NCI-H2107 treated with DMSO at 0.1 percent for 48 hours (cell line): ENCODE measurements around the gene STEAP4.

Experiments used
- DNase-seq: peaks from one replicate; lab custom pipeline; 2025; ENCODE audit not compliant: unreplicated experiment; lab: John Stamatoyannopoulos, UW

STEAP4 gene

GRCh38 chr7:88306590-88307048 is at the start of gene STEAP4:
TSS of gene STEAP4 (minus strand) at chr7:88306894. CDS start at chr7:88284269, 22,625 bp downstream.
- DNase-seq: no peak

DNA sequence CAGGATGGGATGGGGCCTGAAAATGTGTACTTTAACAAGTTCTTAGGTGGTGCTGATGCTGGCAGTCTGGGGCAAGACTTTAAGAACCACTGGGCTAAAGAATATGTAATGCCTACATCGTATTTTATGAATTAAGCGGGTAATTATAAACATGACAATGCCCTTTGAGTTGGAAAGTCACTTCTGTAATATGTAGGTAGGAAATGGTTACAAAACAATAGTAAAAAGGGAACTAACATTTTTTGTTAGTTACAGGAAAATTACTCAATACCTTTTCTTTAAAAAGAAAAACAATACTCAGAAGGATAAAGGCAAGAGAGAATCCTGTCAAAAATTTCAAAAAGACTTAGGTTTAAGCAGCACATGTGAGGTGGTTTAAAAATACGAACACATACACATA is 48.3 kb upstream of the STEAP4 start:
- DNase-seq: no peak

DNA sequence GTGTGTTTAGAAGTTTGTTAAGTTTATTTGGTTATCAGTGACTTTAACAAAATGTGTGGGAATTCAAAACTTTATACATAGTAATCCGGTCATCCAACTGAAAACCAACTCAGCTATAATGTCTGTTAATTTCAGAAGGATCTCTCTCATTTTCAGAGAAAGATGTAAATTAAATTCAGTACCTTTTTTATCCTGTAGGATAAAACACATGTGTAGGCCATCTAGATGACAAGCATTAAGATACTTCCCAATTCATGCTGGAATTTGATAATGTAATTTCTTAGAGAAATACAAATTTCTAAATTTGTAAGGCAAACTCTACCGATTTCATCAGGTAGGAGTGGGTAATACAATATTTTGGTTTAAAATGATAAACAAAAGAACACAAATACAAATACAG is 43.4 kb upstream of the STEAP4 start:
- no peak for DNase-seq

- DNase-seq: no peak
Measured at GRCh38 chr7:88347517-88347916, 40.8 kb upstream of the STEAP4 start.

- DNase-seq: no peak
Measured at GRCh38 chr7:88347090-88347489, 40.4 kb upstream of the STEAP4 start.

DNA sequence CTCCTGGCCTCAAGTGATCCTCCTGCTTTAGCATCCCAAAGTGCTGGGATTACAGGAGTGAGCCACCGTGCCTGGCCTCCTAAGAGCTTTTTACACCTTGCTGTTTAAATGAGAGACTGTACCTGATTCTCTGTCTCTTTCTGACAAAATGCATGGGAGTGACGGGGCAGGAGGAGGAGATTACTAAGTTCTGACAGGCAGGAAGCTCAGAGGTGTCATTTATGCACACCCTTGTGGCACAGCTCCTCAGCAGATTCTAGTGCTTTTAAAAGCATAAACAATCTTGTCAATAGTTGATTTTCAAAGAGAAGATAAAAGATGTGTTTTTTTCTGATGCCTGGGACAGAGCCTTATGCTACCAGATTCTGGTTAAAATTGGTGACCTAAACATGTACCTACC is 39.7 kb upstream of the STEAP4 start:
- DNase-seq: no peak

GRCh38 chr7:88344956-88345832 is 38.5 kb upstream of the STEAP4 start:
- DNase-seq: peak; percentile 13

- DNase-seq: no peak
Measured at GRCh38 chr7:88344271-88344670, 37.6 kb upstream of the STEAP4 start.

GRCh38 chr7:88339195-88339922 is 32.7 kb upstream of the STEAP4 start:
- DNase-seq: no peak

GRCh38 chr7:88338503-88338902 is 31.8 kb upstream of the STEAP4 start:
- DNase-seq: no peak

DNA sequence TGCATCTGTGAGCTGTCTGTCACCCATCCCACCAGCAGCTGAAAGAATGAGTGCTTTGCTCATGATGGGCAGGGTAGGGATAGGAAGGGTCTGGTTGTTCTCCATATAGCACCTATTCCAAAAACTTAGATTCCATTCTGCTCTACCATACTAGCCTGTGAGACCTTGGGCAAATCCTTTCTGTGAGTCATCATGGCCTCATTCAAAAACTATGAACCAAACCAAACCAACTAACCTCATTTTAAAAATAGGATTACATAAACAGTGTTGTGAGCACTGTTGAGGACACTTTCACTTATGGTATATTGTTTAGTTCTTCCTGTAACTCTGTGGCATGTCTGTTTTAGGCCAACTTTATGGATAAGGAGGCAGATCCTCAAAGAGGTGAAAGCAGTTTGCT is 30.9 kb upstream of the STEAP4 start:
- no peak for DNase-seq

DNA sequence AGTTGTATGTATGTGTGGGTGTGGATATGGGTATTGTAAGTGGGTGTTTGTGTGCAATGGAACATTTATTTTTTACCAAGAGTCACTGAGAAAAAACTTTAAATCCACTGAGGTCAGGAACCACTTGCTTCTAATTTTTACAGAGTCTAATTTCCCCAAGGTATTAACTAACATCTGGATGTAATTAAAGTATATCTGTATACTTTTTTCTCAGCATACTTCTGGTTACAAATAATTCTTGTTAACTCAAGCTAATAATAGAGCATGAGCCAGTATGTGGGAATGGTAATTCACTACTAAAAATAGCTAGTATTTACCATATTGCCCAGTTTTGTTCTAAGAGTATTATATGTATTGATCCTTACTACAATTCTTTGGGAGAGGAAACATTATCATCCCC is 24.6 kb upstream of the STEAP4 start:
- no peak for DNase-seq

GRCh38 chr7:88329532-88330463 is 23.1 kb upstream of the STEAP4 start:
- no peak for DNase-seq

- DNase-seq: no peak
Measured at GRCh38 chr7:88328787-88329186, 22.1 kb upstream of the STEAP4 start.

- no peak for DNase-seq
Measured at GRCh38 chr7:88324699-88325098, 18.0 kb upstream of the STEAP4 start.

DNA sequence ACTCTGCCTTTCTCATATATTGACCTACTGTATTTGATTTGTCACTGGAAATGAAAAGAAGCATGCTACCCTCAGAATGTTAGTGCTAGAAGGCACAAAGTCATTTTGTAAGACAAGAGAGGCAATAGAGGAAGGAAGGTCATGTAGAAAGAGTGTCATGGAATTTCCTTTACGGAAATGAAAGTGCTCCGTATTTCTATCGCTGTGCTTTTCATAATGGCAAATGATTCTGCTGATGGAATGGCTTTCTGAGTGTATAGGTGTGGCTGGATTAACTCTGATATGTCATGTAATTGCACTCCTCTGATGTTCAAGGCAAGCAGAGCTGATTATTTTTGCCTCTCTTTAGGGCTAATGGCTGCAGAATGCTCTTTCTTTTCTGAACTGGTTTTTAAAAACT is 15.5 kb upstream of the STEAP4 start:
- no peak for DNase-seq

GRCh38 chr7:88321694-88322093 is 15.0 kb upstream of the STEAP4 start:
- DNase-seq: no peak

- DNase-seq: no peak
Measured at GRCh38 chr7:88318196-88318595, 11.5 kb upstream of the STEAP4 start.

GRCh38 chr7:88317422-88317821 is 10.7 kb upstream of the STEAP4 start:
- DNase-seq: no peak

DNA sequence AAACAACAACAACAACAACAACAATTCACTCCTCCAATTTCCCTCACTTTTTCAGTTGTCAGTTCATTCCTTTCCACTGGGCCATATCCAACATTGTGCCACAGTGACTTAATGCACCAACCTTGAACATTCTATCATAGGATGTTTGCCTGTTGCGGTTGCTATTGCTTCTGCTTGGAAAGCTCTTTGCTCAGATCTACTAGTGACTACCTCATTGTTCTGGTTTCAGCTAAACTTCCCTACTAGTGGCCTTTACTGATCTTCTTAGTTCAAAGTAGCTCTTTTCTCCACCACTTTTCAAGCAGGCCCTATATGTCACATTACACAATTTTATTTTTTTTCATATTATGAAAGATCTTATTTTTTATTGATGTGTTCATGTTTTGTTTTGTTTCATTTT is 9.8 kb upstream of the STEAP4 start:
- DNase-seq: no peak

DNA sequence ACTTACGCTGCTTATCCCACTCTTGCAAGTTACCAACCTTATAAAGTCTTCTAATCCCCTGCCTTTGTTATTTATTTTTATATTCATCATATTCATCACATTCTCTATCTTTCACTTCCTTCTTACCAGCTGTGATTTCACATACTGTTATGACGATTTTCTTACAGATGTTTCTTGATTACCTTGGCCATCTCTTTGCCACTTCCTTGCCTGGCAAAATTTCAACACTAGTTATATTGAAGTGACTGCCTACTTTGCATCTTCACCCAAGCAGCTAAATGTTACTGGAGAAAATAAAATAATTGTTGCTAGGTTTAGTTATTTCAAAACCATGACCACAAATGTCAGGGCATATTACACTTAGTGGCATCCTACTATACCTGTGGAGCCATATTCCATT is 8.8 kb upstream of the STEAP4 start:
- no peak for DNase-seq
